ENCODE results near the gene CDH2. TPM values are rescaled to one million over a fixed set of nuclear protein-coding genes. Genes with fewer than 3 reads are reported as not detected.

The CDH2 gene
- total RNA-seq, 1 experiment from 2014 or later: 15.0 TPM

DNA sequence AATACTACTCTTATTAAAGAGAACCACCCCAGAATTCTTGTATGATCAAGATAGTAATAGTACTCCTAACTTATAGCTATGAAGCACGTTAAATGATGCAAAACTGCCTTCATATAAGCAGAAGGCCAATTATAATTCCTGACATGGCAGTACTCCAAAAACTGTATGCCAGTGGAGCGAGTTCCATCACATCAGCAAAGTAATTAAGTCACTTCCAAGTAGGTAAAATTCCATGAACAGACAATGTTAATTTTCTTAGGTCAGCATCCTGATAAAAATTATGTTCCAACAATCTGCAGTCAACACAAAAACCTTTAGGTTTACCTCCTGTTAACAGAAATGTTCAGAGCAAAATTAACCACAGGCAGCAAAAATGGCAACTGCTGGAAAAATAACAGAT is 136.7 kb downstream of the CDH2 start:
- intact Hi-C loops (cut with micrococcal nuclease; ENCODE audit: unreplicated experiment): no loop called here
- TF ChIP-seq EZH2 (IDR thresholded peaks at IDR 0.05; ENCODE audit: borderline replicate concordance, low read depth, low read length, poor library complexity, severe bottlenecking): no peak
- TF ChIP-seq, protein P1, sequence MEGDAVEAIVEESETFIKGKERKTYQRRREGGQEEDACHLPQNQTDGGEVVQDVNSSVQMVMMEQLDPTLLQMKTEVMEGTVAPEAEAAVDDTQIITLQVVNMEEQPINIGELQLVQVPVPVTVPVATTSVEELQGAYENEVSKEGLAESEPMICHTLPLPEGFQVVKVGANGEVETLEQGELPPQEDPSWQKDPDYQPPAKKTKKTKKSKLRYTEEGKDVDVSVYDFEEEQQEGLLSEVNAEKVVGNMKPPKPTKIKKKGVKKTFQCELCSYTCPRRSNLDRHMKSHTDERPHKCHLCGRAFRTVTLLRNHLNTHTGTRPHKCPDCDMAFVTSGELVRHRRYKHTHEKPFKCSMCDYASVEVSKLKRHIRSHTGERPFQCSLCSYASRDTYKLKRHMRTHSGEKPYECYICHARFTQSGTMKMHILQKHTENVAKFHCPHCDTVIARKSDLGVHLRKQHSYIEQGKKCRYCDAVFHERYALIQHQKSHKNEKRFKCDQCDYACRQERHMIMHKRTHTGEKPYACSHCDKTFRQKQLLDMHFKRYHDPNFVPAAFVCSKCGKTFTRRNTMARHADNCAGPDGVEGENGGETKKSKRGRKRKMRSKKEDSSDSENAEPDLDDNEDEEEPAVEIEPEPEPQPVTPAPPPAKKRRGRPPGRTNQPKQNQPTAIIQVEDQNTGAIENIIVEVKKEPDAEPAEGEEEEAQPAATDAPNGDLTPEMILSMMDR (conservative IDR thresholded peaks at IDR 0.05; ENCODE audit: low read depth, low read length): no peak
- BruUV-seq (replicated peaks): no TSS peak
- no peak for DNase-seq (ENCODE audit: low spot score)
- Histone ChIP-seq H3K27ac (ENCODE audit: low read depth, low read length, poor library complexity, severe bottlenecking) (no peak overlapping the region), H3K9me3 (ENCODE audit: low read depth, low read length, poor library complexity, severe bottlenecking) (no peaks in the 10 kb centered on the region), H3K36me3 (ENCODE audit: insufficient read depth, low read length, poor library complexity, severe bottlenecking) (no peaks in the 10 kb centered on the region), H3K4me1 (ENCODE audit: insufficient read depth, low read length, poor library complexity, severe bottlenecking) (no peaks in the 10 kb centered on the region), H3K27me3 (replicated peaks; ENCODE audit: insufficient read depth, low read depth, low read length, poor library complexity) (peaks cover 21% of the 10 kb centered on the region), H3K4me3 (ENCODE audit: low read depth, low read length, poor library complexity, severe bottlenecking) (no peak overlapping the region)
- CTCF ChIA-PET: no interaction called here
- POLR2A ChIA-PET (ENCODE audit: low non-redundant PET): no interaction called here

DNA sequence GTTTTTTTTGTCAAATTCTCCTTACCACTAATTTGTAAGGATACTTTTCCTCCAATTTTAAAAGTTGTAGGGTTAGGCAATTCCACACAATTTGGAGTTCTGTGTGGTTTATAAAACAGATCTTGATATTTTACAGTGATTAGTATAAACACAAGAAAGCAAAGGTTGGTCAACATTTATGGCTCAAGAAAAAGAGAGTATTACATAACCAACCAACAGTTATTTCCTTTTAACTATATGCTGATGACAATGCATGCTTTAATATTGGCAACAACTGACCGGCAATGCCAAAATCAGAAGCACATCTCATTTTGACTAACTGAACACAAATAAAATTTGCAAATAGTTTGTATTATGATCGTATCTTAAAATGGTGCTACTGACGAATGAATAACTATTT is 137.2 kb downstream of the CDH2 start:
- no peak overlapping the region for H3K27ac ChIP-seq (ENCODE audit: low read depth, low read length, poor library complexity, severe bottlenecking)
- intact Hi-C loops (cut with micrococcal nuclease; ENCODE audit: unreplicated experiment): no loop called here
- TF ChIP-seq, protein P1 (conservative IDR thresholded peaks at IDR 0.05; ENCODE audit: low read depth, low read length): no peak
- TF ChIP-seq EZH2 (IDR thresholded peaks at IDR 0.05; ENCODE audit: borderline replicate concordance, low read depth, low read length, poor library complexity, severe bottlenecking): no peak
- ChIA-PET POLR2A (ENCODE audit: low non-redundant PET) (no interaction called here), CTCF (no interaction called here)
- H3K36me3 ChIP-seq (ENCODE audit: insufficient read depth, low read length, poor library complexity, severe bottlenecking): no peaks in the 10 kb centered on the region
- DNase-seq (ENCODE audit: low spot score): no peak
- peaks cover 26% of the 10 kb centered on the region for H3K27me3 ChIP-seq (replicated peaks; ENCODE audit: insufficient read depth, low read depth, low read length, poor library complexity)
- no peaks in the 10 kb centered on the region for H3K4me1 ChIP-seq (ENCODE audit: insufficient read depth, low read length, poor library complexity, severe bottlenecking)
- no peak overlapping the region for H3K4me3 ChIP-seq (ENCODE audit: low read depth, low read length, poor library complexity, severe bottlenecking)
- BruUV-seq (replicated peaks): no TSS peak
- H3K9me3 ChIP-seq (ENCODE audit: low read depth, low read length, poor library complexity, severe bottlenecking): no peaks in the 10 kb centered on the region

DNA sequence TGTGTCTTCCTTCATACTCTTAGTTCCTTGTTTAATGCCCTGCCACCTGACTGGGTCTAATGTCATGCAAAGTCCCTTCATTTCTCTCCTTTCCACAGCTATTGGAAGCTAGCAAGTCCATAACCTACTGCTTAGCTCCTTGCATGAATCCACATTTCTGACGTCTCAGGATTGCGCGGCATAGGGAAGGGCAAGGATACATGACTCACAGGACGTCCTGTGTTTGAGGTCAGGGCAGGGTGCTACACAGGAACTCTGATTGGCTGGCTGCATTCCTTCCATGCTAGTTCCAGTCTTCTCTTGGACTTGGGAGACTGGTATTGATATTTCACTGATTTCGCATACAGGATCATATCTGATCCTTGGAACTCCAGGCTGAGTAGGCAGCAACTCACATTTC is 137.9 kb downstream of the CDH2 start:
- TF ChIP-seq, protein P1 (conservative IDR thresholded peaks at IDR 0.05; ENCODE audit: low read depth, low read length): no peak
- TF ChIP-seq EZH2 (IDR thresholded peaks at IDR 0.05; ENCODE audit: borderline replicate concordance, low read depth, low read length, poor library complexity, severe bottlenecking): no peak
- Histone ChIP-seq H3K27ac (ENCODE audit: low read depth, low read length, poor library complexity, severe bottlenecking) (no peak overlapping the region), H3K9me3 (ENCODE audit: low read depth, low read length, poor library complexity, severe bottlenecking) (no peaks in the 10 kb centered on the region), H3K27me3 (replicated peaks; ENCODE audit: insufficient read depth, low read depth, low read length, poor library complexity) (peaks cover 32% of the 10 kb centered on the region), H3K4me1 (ENCODE audit: insufficient read depth, low read length, poor library complexity, severe bottlenecking) (no peaks in the 10 kb centered on the region), H3K4me3 (ENCODE audit: low read depth, low read length, poor library complexity, severe bottlenecking) (no peak overlapping the region), H3K36me3 (ENCODE audit: insufficient read depth, low read length, poor library complexity, severe bottlenecking) (no peaks in the 10 kb centered on the region)
- ChIA-PET POLR2A (ENCODE audit: low non-redundant PET) (no interaction called here), CTCF (no interaction called here)
- DNase-seq (ENCODE audit: low spot score): no peak
- no TSS peak for BruUV-seq (replicated peaks)
- intact Hi-C loops (cut with micrococcal nuclease; ENCODE audit: unreplicated experiment): no loop called here

All from A673 (cell line).